ENCODE data around the gene TENT4B.

GRCh38 chr16:50156590-50156989 is 3.5 kb downstream of the TENT4B start:
- TF ChIP-seq CTCF (IDR thresholded peaks at IDR 0.05) = no peak
- no peak for TF ChIP-seq POLR2A (IDR thresholded peaks at IDR 0.05)

Data from sigmoid colon (tissue), 3 donors.